Left cardiac atrium (tissue), 4 donors: ENCODE measurements around the gene KRTAP26-1. TPM values are rescaled to one million over a fixed set of nuclear protein-coding genes. Genes with fewer than 3 reads are reported as not detected.
A peak's percentile ranks its signal among the peaks of the same experiment; 100 is the strongest.

Experiments
- ATAC-seq, 2 donors: fragments of 200-7000 bp; cut with Tn5 transposase; one replicate each; pipeline ENCODE4 v1.9.1; 2020; ENCODE audit warnings: mild to moderate bottlenecking in 2 of 2, moderate library complexity in 2 of 2
- DNase-seq: peaks from one replicate; pipeline ENCODE4 v3.0.0-alpha.2; 2020
- intact Hi-C, 2 donors: fragments of 100-400 bp; cut with DNase I; formaldehyde crosslinking; loops; one replicate each; pipeline versions ENCODE4 v1.14.1 to v1.15.1; 2022 to 2023
- long read RNA-seq: library from polyadenylated mRNA; unstranded; transcript quantifications from one replicate; pipeline ENCODE4 v2.0.0, GENCODE V29; 2021
- total RNA-seq, 2 donors: library from RNA; stranded (reverse); fragmentation: NEBNext Ultra II Directional; extraction: Animal tissue kit (Norgen Biotek cat#: 25700); gene quantifications; one replicate each; pipeline ENCODE4 v1.2.1, GENCODE V29; 2021
- donor health status: DM: no; HTN: yes; CAD: no.
- donor health status: DM: no; HTN: yes; CAD: no; lungs with severe emphysema.
- donor health status: DM: yes; HTN: yes; CAD: no.
- donor health status: Dilated cardiomyopathy.

KRTAP26-1 gene
- not detected for total RNA-seq
- long read RNA-seq, result 0 reads

- DNase-seq (no peak), ATAC-seq (no peak)
- intact Hi-C loops, result no loop called here
These were observed at the start of gene KRTAP26-1 for GRCh38 chr21:30320215-30320614. KRTAP26-1 (minus strand) TSS chr21:30320315; CDS start chr21:30320035, 280 bp downstream.

- no peak for DNase-seq
- intact Hi-C loops, result no loop called here
- ATAC-seq, result no peak
These were observed 35.8 kb upstream of the KRTAP26-1 start for GRCh38 chr21:30355906-30356305.

GRCh38 chr21:30354308-30355005, 34.3 kb upstream of the KRTAP26-1 start:
- DNase-seq (no peak), ATAC-seq (no peak)
- intact Hi-C loops, result no loop called here

- ATAC-seq, result no peak
- DNase-seq, result no peak
- intact Hi-C loops, result no loop called here
These were observed 31.4 kb upstream of the KRTAP26-1 start for GRCh38 chr21:30351534-30351933.

GRCh38 chr21:30349572-30349971, 29.5 kb upstream of the KRTAP26-1 start:
- intact Hi-C loops, result no loop called here
- peak; percentile 30 to 56 for ATAC-seq
- DNase-seq, result no peak

GRCh38 chr21:30348506-30348905, 28.4 kb upstream of the KRTAP26-1 start, which contains the start of gene KRTAP23-1:
KRTAP23-1 (minus strand) TSS chr21:30348606; CDS start chr21:30348606, 0 bp downstream.
- DNase-seq, result no peak
- intact Hi-C loops, result no loop called here
- no peak for ATAC-seq

GRCh38 chr21:30345014-30345413, 24.9 kb upstream of the KRTAP26-1 start:
- no peak for ATAC-seq
- intact Hi-C loops, result no loop called here
- no peak for DNase-seq

GRCh38 chr21:30340714-30341573, 20.8 kb upstream of the KRTAP26-1 start:
- DNase-seq (peak; percentile 40), ATAC-seq (peak in 1 of 2 donors; percentile 47)
- intact Hi-C loops, result loop anchor here in 1 of 2 donors (5.0 kb wide), 2 partner anchors 391 to 746 kb away; no protein-coding TSS in a partner anchor

- DNase-seq, result no peak
- intact Hi-C loops, result loop anchor here in 1 of 2 donors (5.0 kb wide), 1 partner anchor 94 kb away; the partner anchor contains the start of gene KRTAP13-4
- ATAC-seq, result no peak
These were observed 18.6 kb upstream of the KRTAP26-1 start for GRCh38 chr21:30338717-30339116.

GRCh38 chr21:30337772-30338171, 17.7 kb upstream of the KRTAP26-1 start:
- DNase-seq, result no peak
- intact Hi-C loops, result loop anchor here in 1 of 2 donors (5.0 kb wide), 1 partner anchor 95 kb away; the partner anchor contains the start of gene KRTAP13-4
- no peak for ATAC-seq

- ATAC-seq, result no peak
- DNase-seq, result no peak
- intact Hi-C loops, result loop anchor here in 1 of 2 donors (5.0 kb wide), 1 partner anchor 95 kb away; the partner anchor contains the start of gene KRTAP13-4
These were observed 17.2 kb upstream of the KRTAP26-1 start, which contains the start of gene KRTAP27-1 for GRCh38 chr21:30337276-30337744. KRTAP27-1 (minus strand) TSS chr21:30337694; CDS start chr21:30337668, 26 bp downstream.

- DNase-seq (no peak), ATAC-seq (peak in 1 of 2 donors; percentile 31)
- intact Hi-C loops, result loop anchor here in 1 of 2 donors (5.0 kb wide), 1 partner anchor 96 kb away; the partner anchor contains the start of gene KRTAP13-4
These were observed 16.5 kb upstream of the KRTAP26-1 start for GRCh38 chr21:30336596-30336995.

- intact Hi-C loops, result no loop called here
- DNase-seq, result no peak
- ATAC-seq, result no peak
These were observed 13.6 kb upstream of the KRTAP26-1 start for GRCh38 chr21:30333736-30334135.

- DNase-seq (no peak), ATAC-seq (no peak)
- intact Hi-C loops, result no loop called here
These were observed 12.6 kb upstream of the KRTAP26-1 start for GRCh38 chr21:30332681-30333080.

- intact Hi-C loops, result no loop called here
- ATAC-seq (no peak), DNase-seq (no peak)
These were observed 9.2 kb upstream of the KRTAP26-1 start for GRCh38 chr21:30329203-30329875.

GRCh38 chr21:30326390-30326789, 6.3 kb upstream of the KRTAP26-1 start:
- intact Hi-C loops, result no loop called here
- no peak for DNase-seq
- no peak for ATAC-seq

GRCh38 chr21:30315701-30316100, 4.4 kb downstream of the KRTAP26-1 start:
- ATAC-seq, result no peak
- DNase-seq, result no peak
- intact Hi-C loops, result no loop called here

GRCh38 chr21:30306884-30307283, 13.2 kb downstream of the KRTAP26-1 start:
- DNase-seq (no peak), ATAC-seq (no peak)
- intact Hi-C loops, result no loop called here

- ATAC-seq (no peak), DNase-seq (no peak)
- intact Hi-C loops, result no loop called here
These were observed 15.0 kb downstream of the KRTAP26-1 start for GRCh38 chr21:30305136-30305535.
